Dendritic cell treated with granulocyte-macrophage colony-stimulating factor and Interleukin-4, amounts not matched to agents 40 ng/mL and 50 ng/mL, for 4 days (primary cell): ENCODE results near the gene DTX4.
"Not testable (repeated sequence)": the region's sequence is repeated elsewhere in the genome, so short reads cannot be mapped to it uniquely, and the experiment has no call there.

Experiments used
- H3K27ac Mint-ChIP-seq: one replicate; pipeline ENCODE4 v1.8.0; 2022; ENCODE audit warnings: mild to moderate bottlenecking, mixed read lengths
- H3K27me3 Mint-ChIP-seq: one replicate; pipeline ENCODE4 v1.8.0; 2022; ENCODE audit warnings: mild to moderate bottlenecking, mixed read lengths
- H3K36me3 Mint-ChIP-seq: one replicate; pipeline ENCODE4 v1.8.0; 2022; ENCODE audit warnings: low read depth, mixed read lengths
- H3K4me1 Mint-ChIP-seq: one replicate; pipeline ENCODE4 v1.8.0; 2022; ENCODE audit warnings: low read depth, mixed read lengths
- H3K4me3 Mint-ChIP-seq: one replicate; pipeline ENCODE4 v1.8.0; 2022; ENCODE audit warnings: mild to moderate bottlenecking, moderate library complexity, mixed read lengths
- H3K9me3 Mint-ChIP-seq: one replicate; pipeline ENCODE4 v1.8.0; 2022; ENCODE audit warnings: mixed read lengths
- intact Hi-C: fragments of 100-400 bp; cut with micrococcal nuclease; formaldehyde crosslinking; loops from one replicate; pipeline ENCODE4 v1.15.0; 2022

DTX4 gene

DNA sequence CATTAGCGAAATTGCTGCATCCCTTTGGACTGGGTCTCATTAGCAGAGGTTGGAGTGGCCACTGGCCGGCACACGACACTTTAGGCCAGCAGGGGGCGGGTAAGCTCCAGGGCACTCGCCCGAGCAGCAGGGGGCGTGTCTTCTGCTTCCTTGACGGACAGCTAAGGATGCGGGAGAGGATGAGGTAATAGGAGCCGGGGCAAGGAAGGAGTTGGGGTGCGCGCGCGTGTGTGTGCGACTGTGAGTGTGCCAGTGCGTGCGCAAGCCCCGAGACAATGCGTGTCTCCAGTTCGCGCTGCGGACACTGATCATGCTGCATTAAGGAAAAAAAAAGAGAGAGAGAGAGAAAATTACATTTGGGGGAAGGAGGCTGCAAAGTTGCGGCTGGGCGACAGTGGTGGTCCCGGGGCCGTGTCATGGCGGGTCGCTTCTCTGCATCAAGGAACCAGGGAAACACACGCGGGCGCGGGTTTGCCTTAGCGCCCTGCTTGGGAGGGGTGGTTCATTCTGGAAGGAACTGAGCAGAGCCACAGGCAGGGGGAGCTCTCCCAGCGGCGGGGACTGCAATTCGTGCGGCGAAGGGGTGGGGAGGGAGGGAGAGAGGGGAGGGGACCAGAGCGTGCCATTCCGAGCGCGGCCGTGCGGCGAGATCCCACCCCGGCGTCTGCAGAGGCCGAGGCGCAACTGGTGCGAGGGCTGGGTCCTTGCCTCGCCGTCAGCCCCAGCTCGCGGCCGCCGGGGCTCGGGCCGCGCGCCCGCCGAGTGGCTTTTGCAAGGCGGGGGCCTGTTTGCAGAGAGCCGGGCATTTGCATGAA lies at the start of gene DTX4:
Gene DTX4 (plus strand): TSS at position 625 of the 815 bp plus-strand sequence. CDS start 464 bp downstream, outside the sequence.
- Mint-ChIP-seq H3K27me3 (peaks cover 24% of the 10 kb centered on the region), H3K27ac (peak within 1 kb of the TSS; percentile 28), H3K36me3 (no peaks in the 10 kb centered on the region), H3K4me1 (peaks cover 17% of the 10 kb centered on the region), H3K9me3 (no peaks in the 10 kb centered on the region), H3K4me3 (peak within 1 kb of the TSS; percentile 72)
- intact Hi-C loops: loop anchor here (1.0 to 2.0 kb wide), 3 partner anchors 35 to 259 kb away; no protein-coding TSS in a partner anchor

DNA sequence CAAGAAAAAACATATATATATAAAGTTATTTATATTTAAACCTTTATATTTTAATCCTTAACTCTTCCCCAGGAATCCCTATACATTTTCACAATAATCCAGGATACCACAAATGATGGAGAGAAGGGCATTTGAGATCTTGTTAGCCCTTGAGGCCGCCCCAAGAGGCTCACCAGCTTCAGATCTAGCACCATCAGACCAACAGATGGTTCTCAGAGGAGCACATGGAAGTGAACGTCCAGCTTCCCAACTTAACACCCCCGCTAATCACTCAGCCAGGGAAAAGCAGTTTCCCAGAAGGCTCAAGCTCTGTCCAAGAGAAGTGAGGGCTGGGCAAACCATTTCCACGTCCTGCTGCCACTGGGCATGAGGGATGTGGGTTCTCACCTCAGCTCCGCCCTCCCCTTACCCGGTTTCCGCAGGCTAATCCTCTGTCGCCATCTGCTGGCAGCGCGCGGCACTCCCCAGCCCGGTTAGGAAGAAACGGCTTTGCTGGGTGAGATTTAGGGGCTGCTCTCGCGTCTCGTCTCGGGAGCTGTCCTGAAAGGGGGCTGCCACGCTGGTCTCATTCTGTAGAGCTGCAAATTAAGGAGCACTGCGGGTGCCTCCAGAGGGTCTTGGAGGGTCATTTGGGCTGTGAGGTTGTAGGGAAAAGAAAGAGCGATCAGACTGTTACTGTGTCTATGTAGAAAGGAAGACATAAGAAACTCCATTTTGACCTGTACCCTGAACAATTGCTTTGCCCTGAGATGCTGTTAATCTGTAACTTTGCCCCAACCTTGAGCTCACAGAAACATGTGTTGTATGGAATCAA lies 36.1 kb upstream of the DTX4 start:
- H3K36me3 Mint-ChIP-seq: peaks cover 39% of the 10 kb centered on the region

DNA sequence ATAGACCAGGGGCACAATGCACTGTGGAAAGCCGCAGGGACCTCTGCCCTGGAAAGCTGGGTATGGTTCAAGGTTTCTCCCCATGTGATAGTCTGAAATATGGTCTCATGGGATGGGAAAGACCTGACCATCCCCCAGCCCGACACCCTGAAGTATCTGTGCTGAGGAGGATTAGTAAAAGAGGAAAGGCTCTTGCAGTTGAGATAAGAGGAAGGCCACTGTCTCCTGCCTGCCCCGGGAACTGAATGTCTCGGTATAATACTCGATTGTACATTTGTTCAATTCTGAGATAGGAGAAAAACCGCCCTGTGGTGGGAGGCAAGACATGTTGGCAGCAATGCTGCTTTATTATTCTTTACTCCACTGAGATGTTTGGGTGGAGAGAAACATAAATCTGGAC lies 35.4 kb upstream of the DTX4 start:
- peaks cover 32% of the 10 kb centered on the region for H3K36me3 Mint-ChIP-seq

More for the DNA sequence above, 36.1 kb upstream of the DTX4 start:
- H3K4me3 Mint-ChIP-seq: peak overlapping the region; percentile 66
- intact Hi-C loops: loop anchor here (1.0 to 2.0 kb wide), 3 partner anchors 39 to 177 kb away; no protein-coding TSS in a partner anchor
- peaks cover 24% of the 10 kb centered on the region for H3K9me3 Mint-ChIP-seq
- no peaks in the 10 kb centered on the region for H3K27me3 Mint-ChIP-seq
- no peak overlapping the region for H3K27ac Mint-ChIP-seq
- H3K4me1 Mint-ChIP-seq: peaks cover 6% of the 10 kb centered on the region

DNA sequence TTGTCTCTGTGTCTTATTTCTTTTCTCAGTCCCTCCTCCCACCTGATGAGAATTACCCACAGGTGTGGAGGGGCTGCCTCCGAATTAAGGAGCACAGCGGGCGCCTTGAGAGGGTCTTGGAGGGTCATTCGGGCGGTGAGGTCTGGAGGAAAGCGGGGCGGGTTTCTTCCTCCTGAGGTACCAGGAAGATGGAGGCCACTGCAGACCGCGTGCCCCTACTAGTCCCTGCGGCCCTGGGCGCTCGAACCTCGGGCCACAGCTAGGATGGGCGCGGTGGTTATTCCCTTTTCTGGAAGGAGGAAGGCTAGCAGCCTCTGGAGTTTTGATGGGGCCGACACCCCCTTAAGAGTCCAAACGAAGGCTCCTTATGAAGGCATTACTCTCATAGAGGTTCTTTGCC lies 34.7 kb upstream of the DTX4 start:
- Mint-ChIP-seq H3K27ac (no peak overlapping the region), H3K4me1 (peaks cover 18% of the 10 kb centered on the region), H3K27me3 (no peaks in the 10 kb centered on the region), H3K36me3 (peaks cover 26% of the 10 kb centered on the region), H3K9me3 (peaks cover 11% of the 10 kb centered on the region), H3K4me3 (no peak overlapping the region)
- intact Hi-C loops: loop anchor here (2.0 kb wide), 1 partner anchor 178 kb away; no protein-coding TSS in a partner anchor

More for the DNA sequence above, 35.4 kb upstream of the DTX4 start:
- not testable (repeated sequence) for H3K27me3 Mint-ChIP-seq, H3K27ac Mint-ChIP-seq, H3K4me3 Mint-ChIP-seq
- intact Hi-C loops: loop anchor here (1.0 to 2.0 kb wide), 2 partner anchors 39 to 178 kb away; no protein-coding TSS in a partner anchor
- Mint-ChIP-seq H3K4me1 (peaks cover 12% of the 10 kb centered on the region), H3K9me3 (peaks cover 17% of the 10 kb centered on the region)

DNA sequence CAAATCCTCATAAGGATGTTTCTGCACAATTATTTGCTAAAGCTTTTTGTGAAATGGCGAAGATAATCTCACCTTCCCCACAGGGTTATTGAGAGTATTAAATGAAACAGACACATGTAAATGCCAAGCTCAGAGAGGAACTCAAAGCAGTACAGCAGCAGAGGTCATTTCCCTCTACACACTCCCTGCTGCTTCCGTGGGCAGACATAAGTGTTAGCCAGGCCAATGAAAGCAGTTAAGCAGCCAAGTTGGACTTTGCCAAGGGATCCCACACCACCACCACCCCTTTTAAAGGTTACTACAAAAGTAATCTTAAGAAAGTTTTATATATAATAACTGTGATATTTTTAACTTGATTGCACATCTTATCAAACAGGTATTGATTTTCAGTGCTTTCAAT lies 33.3 kb upstream of the DTX4 start:
- Mint-ChIP-seq H3K4me1 (peaks cover 31% of the 10 kb centered on the region), H3K9me3 (no peaks in the 10 kb centered on the region), H3K27ac (no peak overlapping the region), H3K36me3 (peaks cover 24% of the 10 kb centered on the region), H3K4me3 (no peak overlapping the region), H3K27me3 (no peaks in the 10 kb centered on the region)
- intact Hi-C loops: no loop called here

DNA sequence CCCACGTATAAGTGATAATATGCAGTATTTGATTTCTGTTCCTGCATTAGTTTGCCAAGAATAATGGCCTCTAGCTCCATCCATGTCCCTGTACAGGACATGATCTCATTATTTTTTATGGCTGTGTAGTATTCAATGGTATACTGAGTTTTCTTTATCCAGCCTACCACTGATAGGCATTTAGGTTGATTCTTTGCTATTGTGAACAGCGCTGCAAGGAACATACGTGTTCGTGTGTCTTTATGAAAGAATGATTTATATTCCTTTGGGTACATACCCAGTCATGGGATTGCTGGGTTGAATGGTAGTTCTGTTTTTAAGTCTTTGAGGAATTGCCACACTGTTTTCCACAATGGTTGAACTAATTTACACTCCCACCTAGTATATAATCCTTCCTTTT lies 30.7 kb upstream of the DTX4 start:
- Mint-ChIP-seq H3K36me3 (peaks cover 18% of the 10 kb centered on the region), H3K4me1 (peaks cover 52% of the 10 kb centered on the region), H3K4me3 (no peak overlapping the region), H3K9me3 (no peaks in the 10 kb centered on the region), H3K27ac (peak overlapping the region; percentile 91), H3K27me3 (no peaks in the 10 kb centered on the region)
- intact Hi-C loops: no loop called here

DNA sequence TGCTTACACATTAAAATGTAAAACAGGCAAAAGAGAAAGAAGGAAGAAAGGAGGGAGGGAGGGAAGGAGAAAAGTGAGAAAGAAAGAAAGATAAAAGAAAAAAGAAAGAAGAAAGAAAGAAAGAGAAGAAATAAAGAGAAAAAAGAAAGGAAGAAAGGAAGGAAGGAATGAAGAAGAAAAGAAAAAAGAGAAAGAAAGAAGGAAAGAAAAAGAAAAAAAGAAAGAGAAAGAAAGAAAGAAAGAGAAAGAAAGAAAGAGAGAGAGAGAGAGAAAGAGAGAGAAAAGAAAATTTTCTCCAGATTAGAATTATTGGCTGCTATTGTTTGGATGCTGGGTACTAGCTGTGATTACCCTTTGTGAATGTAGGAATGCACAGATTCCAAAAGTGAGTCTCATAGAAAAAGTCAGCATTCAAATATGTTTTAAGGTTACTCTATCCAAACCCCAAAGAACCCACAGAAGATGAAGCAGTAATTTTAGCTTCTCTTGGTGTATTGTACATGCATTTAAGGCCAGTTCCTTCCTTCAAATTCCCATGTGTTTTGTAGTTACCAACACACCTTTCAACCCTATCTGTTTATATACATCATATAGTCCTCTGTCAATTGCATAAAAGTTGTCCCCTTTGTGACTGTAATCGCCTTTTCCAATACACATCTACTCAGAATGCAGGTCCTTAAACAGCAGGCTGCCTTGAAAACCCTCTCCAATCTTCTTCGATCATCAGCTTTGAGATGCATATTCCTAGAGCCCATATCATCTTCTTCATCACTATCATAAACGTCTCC lies 30.1 kb upstream of the DTX4 start:
- intact Hi-C loops: no loop called here
- Mint-ChIP-seq H3K9me3 (no peaks in the 10 kb centered on the region), H3K4me1 (peaks cover 54% of the 10 kb centered on the region), H3K27me3 (no peaks in the 10 kb centered on the region), H3K4me3 (peak overlapping the region; percentile 96), H3K36me3 (peaks cover 19% of the 10 kb centered on the region), H3K27ac (peak overlapping the region; percentile 91)

DNA sequence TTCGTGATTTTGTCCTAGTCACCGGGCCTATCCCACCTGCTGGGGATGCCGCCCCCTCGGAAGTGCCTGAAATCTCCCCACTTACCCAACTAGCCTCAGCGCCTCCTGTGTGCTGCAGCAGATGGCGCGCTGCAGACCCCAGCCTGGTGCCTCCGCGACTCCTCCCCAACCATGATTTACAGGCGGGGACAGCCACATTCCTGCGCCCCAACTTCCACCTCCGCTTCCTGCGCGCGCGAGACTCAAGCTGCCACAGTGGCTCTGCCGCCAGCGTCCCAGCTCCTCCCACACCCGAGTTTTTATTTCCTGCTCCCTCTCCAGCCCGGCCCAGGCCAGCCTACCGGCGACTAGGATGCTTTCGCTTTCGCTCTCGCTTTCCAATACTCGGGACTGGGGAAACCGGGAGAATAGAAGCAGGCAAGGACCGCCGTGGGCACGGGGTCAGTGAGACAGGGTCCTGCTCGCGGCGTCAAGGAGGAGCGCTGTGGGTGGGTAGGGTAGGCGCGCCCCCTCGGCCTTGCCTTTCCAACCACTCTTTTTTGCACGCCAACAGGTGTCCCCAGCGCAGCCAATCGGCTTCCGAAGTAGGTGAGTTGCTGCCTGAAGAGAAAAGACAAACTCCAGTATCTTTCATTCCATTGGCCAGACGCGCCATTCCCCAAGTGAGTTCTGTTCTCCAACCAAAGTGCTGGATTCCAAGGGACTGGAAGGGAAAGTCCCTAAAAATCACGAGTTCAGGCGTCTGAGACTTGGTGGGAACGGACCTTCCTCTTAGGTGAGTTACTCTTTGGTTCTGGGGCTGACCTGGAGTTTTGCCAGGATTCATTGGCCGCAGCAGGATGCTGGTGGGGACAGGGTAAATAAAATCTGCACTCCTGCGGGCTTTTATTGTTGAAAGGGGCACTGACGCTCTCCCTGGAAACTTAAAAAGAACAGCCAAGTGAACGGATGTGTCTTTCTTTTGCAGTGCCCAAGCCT lies 29.1 kb upstream of the DTX4 start, which contains the start of gene FAM111A:
Gene FAM111A (plus strand): TSS at position 327 of the 978 bp plus-strand sequence. CDS start 6,017 bp downstream, outside the sequence.
- peaks cover 57% of the 10 kb centered on the region for H3K4me1 Mint-ChIP-seq
- no peaks in the 10 kb centered on the region for H3K27me3 Mint-ChIP-seq
- peaks cover 24% of the 10 kb centered on the region for H3K36me3 Mint-ChIP-seq
- H3K4me3 Mint-ChIP-seq: peak within 1 kb of the TSS; percentile 96
- intact Hi-C loops: no loop called here
- peak within 1 kb of the TSS; percentile 91 for H3K27ac Mint-ChIP-seq
- H3K9me3 Mint-ChIP-seq: no peaks in the 10 kb centered on the region

DNA sequence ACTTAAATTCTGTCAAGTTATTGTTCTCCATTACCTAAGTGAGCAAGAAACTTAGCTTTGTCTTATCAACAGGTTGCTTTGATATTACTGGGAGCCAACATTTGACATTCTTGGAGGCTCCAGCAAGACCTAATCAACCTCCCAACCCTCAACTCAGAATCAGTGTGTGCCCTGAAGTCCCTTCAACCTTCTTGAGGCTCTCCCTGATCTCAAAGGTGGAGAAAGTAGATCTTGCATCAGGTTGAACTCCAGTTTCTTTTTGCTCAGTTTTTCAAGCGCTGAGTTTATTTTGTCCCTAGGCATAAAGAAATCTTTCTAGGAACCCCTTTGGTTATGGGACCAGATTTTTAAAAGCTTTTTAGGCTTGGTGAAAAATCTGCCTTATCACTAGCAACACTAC lies 27.8 kb upstream of the DTX4 start:
- H3K9me3 Mint-ChIP-seq: no peaks in the 10 kb centered on the region
- peak overlapping the region; percentile 96 for H3K4me3 Mint-ChIP-seq
- intact Hi-C loops: loop anchor here (2.0 kb wide), 1 partner anchor 565 kb away; the partner anchor contains the start of gene ZFP91
- peak overlapping the region; percentile 91 for H3K27ac Mint-ChIP-seq
- H3K27me3 Mint-ChIP-seq: no peaks in the 10 kb centered on the region
- peaks cover 35% of the 10 kb centered on the region for H3K36me3 Mint-ChIP-seq
- H3K4me1 Mint-ChIP-seq: peaks cover 57% of the 10 kb centered on the region

DNA sequence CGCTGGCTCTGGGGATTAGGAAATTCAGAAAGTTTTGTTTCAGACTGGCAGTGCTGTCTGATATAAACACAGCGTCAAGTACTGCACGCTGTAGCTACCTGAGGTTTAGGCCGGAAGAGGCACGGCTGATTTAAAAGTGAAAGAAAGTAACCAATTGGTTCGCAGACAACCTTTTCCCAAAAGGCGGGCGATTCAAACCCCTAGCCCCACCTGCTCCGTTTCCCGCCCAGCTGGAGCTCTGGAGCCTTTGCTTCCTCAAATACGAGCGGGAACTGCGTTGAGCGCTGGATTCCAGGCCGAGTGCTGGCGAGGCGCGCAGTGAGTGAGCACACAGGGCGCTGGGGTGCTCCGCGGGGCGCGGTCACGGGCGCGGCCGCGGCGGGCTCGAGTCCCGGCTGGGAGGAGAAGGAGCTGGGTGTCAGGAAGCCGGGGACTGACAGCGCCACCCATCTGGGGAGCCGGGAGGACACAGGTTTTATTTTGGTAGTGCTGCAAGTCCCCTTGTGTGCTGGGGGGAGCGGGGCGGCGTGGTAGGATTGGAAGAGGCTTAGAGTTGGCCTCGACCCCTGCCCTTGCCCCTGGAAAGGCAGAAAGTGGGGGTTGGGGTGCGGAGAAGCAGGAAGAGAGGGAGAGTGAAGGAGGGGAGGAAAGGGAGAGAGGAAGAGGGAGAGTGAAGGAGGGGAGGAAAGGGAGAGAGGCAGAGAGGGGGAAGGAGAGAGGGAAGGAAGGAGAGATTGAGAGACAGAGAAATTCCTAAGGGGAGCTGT lies 27.2 kb upstream of the DTX4 start:
- Mint-ChIP-seq H3K9me3 (no peaks in the 10 kb centered on the region), H3K4me3 (peak overlapping the region; percentile 96), H3K36me3 (peaks cover 39% of the 10 kb centered on the region), H3K27ac (peak overlapping the region; percentile 91), H3K27me3 (no peaks in the 10 kb centered on the region), H3K4me1 (peaks cover 57% of the 10 kb centered on the region)
- intact Hi-C loops: loop anchor here (2.0 kb wide), 1 partner anchor 566 kb away; the partner anchor contains the start of gene ZFP91

DNA sequence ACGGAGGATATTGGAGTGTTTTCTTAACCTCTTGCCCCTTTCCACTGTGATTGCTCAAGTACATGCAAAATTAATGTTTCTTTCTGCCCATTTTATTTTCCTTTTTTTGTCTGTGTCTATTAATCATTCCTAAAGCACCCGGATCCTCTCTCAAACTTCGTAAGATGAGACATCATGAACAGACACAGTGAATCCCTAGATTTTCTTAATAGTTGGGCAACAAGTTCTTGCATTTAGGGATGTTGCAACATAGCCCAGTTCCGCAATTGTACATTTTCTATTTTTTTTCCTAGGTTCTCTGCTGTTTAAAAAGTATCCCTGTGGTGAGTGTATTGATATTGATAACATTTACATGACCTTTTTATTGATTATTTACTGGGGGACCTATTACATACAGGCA lies 26.4 kb upstream of the DTX4 start:
- intact Hi-C loops: loop anchor here (2.0 kb wide), 1 partner anchor 567 kb away; the partner anchor contains the start of gene ZFP91
- H3K27ac Mint-ChIP-seq: peak overlapping the region; percentile 91
- peaks cover 57% of the 10 kb centered on the region for H3K4me1 Mint-ChIP-seq
- peak overlapping the region; percentile 96 for H3K4me3 Mint-ChIP-seq
- no peaks in the 10 kb centered on the region for H3K9me3 Mint-ChIP-seq
- peaks cover 42% of the 10 kb centered on the region for H3K36me3 Mint-ChIP-seq
- H3K27me3 Mint-ChIP-seq: no peaks in the 10 kb centered on the region

DNA sequence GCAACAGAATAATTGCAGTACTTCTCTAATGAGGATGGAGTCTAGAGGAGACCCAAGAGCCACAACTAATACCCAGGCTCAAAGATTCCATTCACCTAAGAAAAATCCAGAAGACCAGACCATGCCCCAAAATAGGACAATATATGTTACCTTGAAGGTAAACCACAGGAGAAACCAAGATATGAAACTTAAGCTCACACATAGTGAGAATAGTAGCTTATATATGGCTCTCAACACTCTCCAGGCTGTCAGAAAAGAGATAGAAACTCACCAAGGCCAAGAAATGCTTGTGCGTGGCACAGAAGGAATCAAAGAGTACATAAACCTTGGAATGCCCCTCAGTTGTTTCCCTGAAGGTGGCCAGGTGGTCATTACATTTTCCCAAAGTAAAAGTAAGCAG lies 20.2 kb upstream of the DTX4 start:
- H3K4me3 Mint-ChIP-seq: no peak overlapping the region
- H3K9me3 Mint-ChIP-seq: no peaks in the 10 kb centered on the region
- H3K27ac Mint-ChIP-seq: peak overlapping the region; percentile 2
- peaks cover 18% of the 10 kb centered on the region for H3K4me1 Mint-ChIP-seq
- intact Hi-C loops: no loop called here
- H3K36me3 Mint-ChIP-seq: peaks cover 49% of the 10 kb centered on the region
- no peaks in the 10 kb centered on the region for H3K27me3 Mint-ChIP-seq
